Activated T-cell treated with anti-CD3 and anti-CD28 coated beads for 24 hours (primary cell): ENCODE data around the gene SERINC2.

Experiments
- DNase-seq: peaks from one replicate; pipeline ENCODE4 v3.0.0-alpha.2; 2020; ENCODE audit warnings: low read depth

The SERINC2 gene

GRCh38 chr1:31434101-31434871, 21.3 kb downstream of the SERINC2 start:
- DNase-seq: no peak

DNA sequence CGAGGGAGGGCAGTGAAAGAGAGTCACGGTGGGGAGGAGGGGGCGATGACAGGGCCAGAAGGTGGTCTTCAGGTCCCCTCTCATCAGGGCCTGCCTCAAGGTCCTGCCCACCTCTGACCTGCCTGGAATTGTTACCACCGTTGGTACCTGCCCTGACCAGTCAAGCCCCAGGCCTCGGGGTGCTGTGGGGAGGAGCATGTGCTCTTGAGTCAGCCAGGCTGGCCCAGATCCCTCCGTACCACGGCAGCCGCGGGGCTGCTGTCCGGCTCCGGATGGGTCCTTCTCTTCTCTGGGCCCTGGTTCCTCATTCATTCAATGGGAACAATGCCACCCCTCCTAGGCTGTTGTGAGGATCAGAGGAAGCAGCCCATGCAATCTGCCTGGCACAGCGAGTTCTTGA, 22.0 kb downstream of the SERINC2 start:
- no peak for DNase-seq

- DNase-seq: no peak
These were observed 22.7 kb downstream of the SERINC2 start for GRCh38 chr1:31435471-31436409.

GRCh38 chr1:31436596-31437432, 23.8 kb downstream of the SERINC2 start:
- no peak for DNase-seq

GRCh38 chr1:31437433-31438037, 24.5 kb downstream of the SERINC2 start:
- no peak for DNase-seq

- no peak for DNase-seq
These were observed 26.3 kb downstream of the SERINC2 start for GRCh38 chr1:31439276-31439675.

- no peak for DNase-seq
These were observed 28.1 kb downstream of the SERINC2 start for GRCh38 chr1:31441073-31441472.

- no peak for DNase-seq
These were observed 28.5 kb downstream of the SERINC2 start for GRCh38 chr1:31441558-31441957.

- no peak for DNase-seq
These were observed 29.1 kb downstream of the SERINC2 start for GRCh38 chr1:31441970-31442647.

DNA sequence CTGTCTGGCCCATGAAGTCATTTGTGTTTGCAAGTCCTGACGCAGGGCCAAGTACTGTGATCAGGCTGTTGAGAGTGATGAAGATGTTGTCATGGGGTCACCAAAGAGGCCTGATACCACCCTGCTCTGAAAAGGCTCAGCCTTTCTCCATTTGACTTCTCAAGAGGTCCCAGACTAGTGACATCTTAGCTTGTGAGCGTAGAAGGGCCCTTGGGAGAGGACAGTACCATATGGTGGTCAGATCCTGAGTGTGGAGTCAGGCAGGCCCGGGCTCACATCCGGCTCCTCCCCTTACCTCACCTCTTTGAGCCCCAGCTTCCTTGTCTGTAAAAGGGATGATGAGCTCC, 29.6 kb downstream of the SERINC2 start:
- DNase-seq: no peak

- DNase-seq: no peak
These were observed 30.7 kb downstream of the SERINC2 start for GRCh38 chr1:31443673-31444072.

DNA sequence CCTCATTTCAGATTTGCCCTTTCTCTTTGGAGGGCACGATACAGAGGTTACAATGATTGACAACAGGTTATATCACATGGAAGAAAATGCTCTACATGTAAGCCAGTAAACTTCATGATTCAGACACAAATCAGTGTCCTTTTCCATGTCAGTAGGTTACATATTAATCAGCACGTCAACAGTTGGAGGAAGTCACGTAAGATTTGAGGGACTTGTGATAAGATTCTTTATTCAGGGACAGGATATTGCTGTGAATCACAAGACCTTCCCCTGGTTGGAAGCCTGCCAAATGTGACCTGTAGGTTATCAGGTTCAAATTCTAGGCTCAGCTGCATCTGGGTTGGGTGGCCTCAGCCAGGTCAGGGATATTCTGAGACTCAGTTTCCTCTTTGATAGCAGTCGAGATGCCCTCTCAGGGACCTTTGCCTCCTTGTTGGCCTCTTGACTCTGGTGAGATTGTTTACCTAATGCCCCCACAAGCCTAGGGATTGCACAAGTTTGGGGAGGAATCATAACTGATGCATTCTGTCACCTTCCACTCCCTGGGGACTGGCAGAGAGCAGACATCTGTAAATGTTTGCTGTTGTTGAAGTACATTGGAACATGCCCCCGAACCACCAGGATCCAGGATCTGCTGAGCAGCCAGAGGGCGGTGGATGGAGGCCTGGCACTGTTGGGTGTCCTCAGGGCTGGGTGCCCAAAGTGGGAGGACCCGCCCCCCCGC, 31.9 kb downstream of the SERINC2 start:
- DNase-seq: no peak

DNA sequence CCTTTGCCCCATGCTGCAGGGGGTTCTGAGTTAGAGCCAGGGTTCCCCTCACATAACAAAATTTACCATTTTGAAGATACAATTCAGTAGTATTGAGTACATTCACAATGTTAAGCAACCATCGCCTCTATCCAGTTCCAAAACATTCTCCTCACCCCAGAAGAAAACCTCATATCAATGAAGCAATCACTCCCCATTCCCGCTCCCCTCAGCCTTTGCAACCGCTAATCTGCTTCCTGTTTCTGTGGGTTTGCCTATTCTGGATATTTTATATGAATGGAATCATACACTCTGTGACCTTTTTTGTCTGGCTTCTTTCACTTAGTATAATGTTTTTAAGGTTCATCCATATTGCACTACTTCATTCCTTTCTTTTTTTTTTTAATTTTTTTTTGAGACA, 32.9 kb downstream of the SERINC2 start:
- DNase-seq: no peak

DNA sequence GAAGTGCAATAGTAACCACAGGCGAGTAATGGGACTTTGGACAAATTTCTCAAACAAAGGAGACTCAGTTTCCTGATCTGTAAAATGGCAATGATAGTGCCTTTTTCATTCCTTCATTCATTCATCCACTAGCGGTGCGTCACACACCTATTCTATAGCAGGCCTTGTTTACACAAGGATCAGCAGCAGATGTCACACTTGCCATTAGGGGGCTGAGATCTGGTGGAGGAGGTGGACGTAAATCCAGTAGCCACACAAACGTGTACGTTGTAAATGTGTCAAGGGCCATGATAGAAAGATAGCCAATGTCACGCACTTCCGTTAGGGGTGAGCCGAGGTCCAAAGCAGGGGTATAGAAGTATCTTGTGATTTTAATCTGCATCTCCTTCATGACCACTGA, 34.2 kb downstream of the SERINC2 start:
- DNase-seq: no peak

- no peak for DNase-seq
These were observed 40.5 kb downstream of the SERINC2 start for GRCh38 chr1:31453384-31454079.

- DNase-seq: no peak
These were observed 45.4 kb downstream of the SERINC2 start for GRCh38 chr1:31458287-31458896.

DNA sequence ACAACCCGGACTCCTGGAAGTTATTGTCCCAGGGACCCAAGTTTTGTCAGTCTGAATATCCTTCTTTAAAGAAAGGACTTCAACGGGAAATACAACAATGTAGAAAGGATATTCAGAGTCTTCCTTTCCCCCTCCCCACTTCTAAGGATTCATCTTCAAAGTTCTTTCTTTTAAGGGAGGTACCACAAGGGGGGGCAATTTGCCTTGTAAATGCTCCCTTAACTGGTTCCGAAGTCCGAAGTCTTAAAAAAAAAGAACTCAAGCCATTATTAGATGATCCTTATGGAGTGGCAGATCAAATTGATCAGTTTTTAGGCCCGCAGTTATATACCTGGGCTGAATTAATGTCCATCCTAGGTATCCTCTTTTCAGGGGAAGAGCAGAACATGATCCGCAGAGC, 47.0 kb downstream of the SERINC2 start:
- no peak for DNase-seq

DNA sequence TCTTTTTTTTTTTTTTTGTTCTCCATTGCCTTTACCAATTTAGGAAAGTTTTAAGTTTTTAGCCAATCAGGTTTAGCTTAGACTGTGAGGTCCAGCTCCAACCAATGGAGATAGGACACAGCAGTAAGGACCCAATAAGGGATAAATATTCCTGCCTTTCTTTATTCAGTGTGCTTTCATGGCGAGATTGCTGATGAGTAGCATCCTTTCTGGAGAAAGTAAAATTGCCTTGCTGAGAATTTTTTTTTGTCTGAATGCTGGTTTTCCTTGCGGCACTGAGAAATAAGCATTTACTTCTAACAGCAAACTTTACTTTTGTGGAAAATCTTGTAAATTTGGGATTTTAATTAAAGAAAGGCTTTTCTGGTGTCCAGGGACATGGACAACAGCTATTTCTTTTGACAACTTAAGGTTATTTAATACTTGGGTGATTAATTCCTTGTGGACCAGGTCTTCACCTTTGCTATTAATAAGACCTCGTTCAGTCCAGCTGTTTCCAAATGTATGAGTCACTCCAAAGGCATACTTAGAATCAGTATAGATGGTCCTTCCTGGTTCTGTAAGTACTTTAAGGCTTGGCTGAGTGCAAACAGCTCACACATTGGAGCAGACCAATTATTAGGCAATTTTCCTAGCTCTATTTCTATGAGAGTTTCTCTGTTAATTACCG, 54.1 kb downstream of the SERINC2 start:
- DNase-seq: no peak

- DNase-seq: no peak
These were observed 57.8 kb downstream of the SERINC2 start for GRCh38 chr1:31470794-31471315.
